ENCODE data around the gene CATSPER1.
"Not testable (repeated sequence)": the region's sequence is repeated elsewhere in the genome, so short reads cannot be mapped to it uniquely, and the experiment has no call there.

CATSPER1 gene

GRCh38 chr11:66012371-66012945, 13.8 kb downstream of the CATSPER1 start:
- H3K9ac ChIP-seq (ENCODE audit: insufficient read length): no peak overlapping the region
- H3K27ac ChIP-seq: no peak overlapping the region

GRCh38 chr11:66011785-66012303, 14.4 kb downstream of the CATSPER1 start, which contains the start of gene CST6:
CST6 (plus strand) TSS chr11:66012008; CDS start chr11:66012045, 37 bp downstream.
- no peaks in the 10 kb centered on the region for H3K36me3 ChIP-seq (ENCODE audit: insufficient read depth, low read length)
- TF ChIP-seq POLR2AphosphoS5 (IDR thresholded peaks at IDR 0.05; ENCODE audit: borderline replicate concordance, low read depth, low read length): no peak
- no peak for TF ChIP-seq FOXP2 (optimal IDR thresholded peaks at IDR 0.05; ENCODE audit: control extremely low read depth, extremely low read length, insufficient read depth)
- no peak for TF ChIP-seq EZH2 (IDR thresholded peaks at IDR 0.05)
- no peak within 1 kb of the TSS for H3K27ac ChIP-seq
- no peak within 1 kb of the TSS for H3K9ac ChIP-seq (ENCODE audit: insufficient read length)
- H3K4me3 ChIP-seq: no peak within 1 kb of the TSS
- no peak for DNase-seq (ENCODE audit: low read depth, low spot score)
- no peaks in the 10 kb centered on the region for H3K9me3 ChIP-seq (ENCODE audit: low read depth, low read length)

More at GRCh38 chr11:66012371-66012945, 13.8 kb downstream of the CATSPER1 start:
- no peak for DNase-seq (ENCODE audit: low read depth, low spot score)
- TF ChIP-seq POLR2AphosphoS5 (IDR thresholded peaks at IDR 0.05; ENCODE audit: borderline replicate concordance, low read depth, low read length) (no peak), FOXP2 (optimal IDR thresholded peaks at IDR 0.05; ENCODE audit: control extremely low read depth, extremely low read length, insufficient read depth) (no peak), EZH2 (IDR thresholded peaks at IDR 0.05) (no peak)
- H3K9me3 ChIP-seq (ENCODE audit: low read depth, low read length): no peaks in the 10 kb centered on the region
- no peak overlapping the region for H3K4me3 ChIP-seq
- H3K36me3 ChIP-seq (ENCODE audit: insufficient read depth, low read length): no peaks in the 10 kb centered on the region

GRCh38 chr11:66011239-66011784, 15.0 kb downstream of the CATSPER1 start:
- Histone ChIP-seq H3K4me3 (no peak overlapping the region), H3K9me3 (ENCODE audit: low read depth, low read length) (no peaks in the 10 kb centered on the region), H3K27ac (no peak overlapping the region), H3K36me3 (ENCODE audit: insufficient read depth, low read length) (no peaks in the 10 kb centered on the region), H3K9ac (ENCODE audit: insufficient read length) (no peak overlapping the region)
- no peak for DNase-seq (ENCODE audit: low read depth, low spot score)
- TF ChIP-seq EZH2 (IDR thresholded peaks at IDR 0.05): no peak
- TF ChIP-seq POLR2AphosphoS5 (IDR thresholded peaks at IDR 0.05; ENCODE audit: borderline replicate concordance, low read depth, low read length): no peak
- no peak for TF ChIP-seq FOXP2 (optimal IDR thresholded peaks at IDR 0.05; ENCODE audit: control extremely low read depth, extremely low read length, insufficient read depth)

GRCh38 chr11:66010036-66010435, 16.2 kb downstream of the CATSPER1 start:
- not testable (repeated sequence) for H3K4me3 ChIP-seq; H3K9me3 ChIP-seq (ENCODE audit: low read depth, low read length); H3K27ac ChIP-seq; DNase-seq (ENCODE audit: low read depth, low spot score); H3K9ac ChIP-seq (ENCODE audit: insufficient read length); H3K36me3 ChIP-seq (ENCODE audit: insufficient read depth, low read length)

GRCh38 chr11:66008468-66009101, 17.7 kb downstream of the CATSPER1 start:
- H3K9me3 ChIP-seq (ENCODE audit: low read depth, low read length): no peaks in the 10 kb centered on the region
- H3K27ac ChIP-seq: no peak overlapping the region
- no peak overlapping the region for H3K4me3 ChIP-seq
- peaks cover 15% of the 10 kb centered on the region for H3K36me3 ChIP-seq (ENCODE audit: insufficient read depth, low read length)
- DNase-seq (ENCODE audit: low read depth, low spot score): no peak
- no peak for TF ChIP-seq FOXP2 (optimal IDR thresholded peaks at IDR 0.05; ENCODE audit: control extremely low read depth, extremely low read length, insufficient read depth)
- no peak for TF ChIP-seq EZH2 (IDR thresholded peaks at IDR 0.05)
- no peak for TF ChIP-seq POLR2AphosphoS5 (IDR thresholded peaks at IDR 0.05; ENCODE audit: borderline replicate concordance, low read depth, low read length)
- no peak overlapping the region for H3K9ac ChIP-seq (ENCODE audit: insufficient read length)

- Histone ChIP-seq H3K27ac (no peak overlapping the region), H3K9ac (ENCODE audit: insufficient read length) (no peak overlapping the region), H3K4me3 (no peak overlapping the region), H3K9me3 (ENCODE audit: low read depth, low read length) (no peaks in the 10 kb centered on the region), H3K36me3 (ENCODE audit: insufficient read depth, low read length) (peaks cover 17% of the 10 kb centered on the region)
- no peak for TF ChIP-seq POLR2AphosphoS5 (IDR thresholded peaks at IDR 0.05; ENCODE audit: borderline replicate concordance, low read depth, low read length)
- TF ChIP-seq FOXP2 (optimal IDR thresholded peaks at IDR 0.05; ENCODE audit: control extremely low read depth, extremely low read length, insufficient read depth): no peak
- TF ChIP-seq EZH2 (IDR thresholded peaks at IDR 0.05): no peak
- DNase-seq (ENCODE audit: low read depth, low spot score): no peak
Measured at GRCh38 chr11:66008095-66008467, 18.2 kb downstream of the CATSPER1 start.

- no peak for DNase-seq (ENCODE audit: low read depth, low spot score)
- H3K4me3 ChIP-seq: no peak overlapping the region
- H3K9ac ChIP-seq (ENCODE audit: insufficient read length): no peak overlapping the region
- no peak overlapping the region for H3K27ac ChIP-seq
- no peaks in the 10 kb centered on the region for H3K9me3 ChIP-seq (ENCODE audit: low read depth, low read length)
- peaks cover 17% of the 10 kb centered on the region for H3K36me3 ChIP-seq (ENCODE audit: insufficient read depth, low read length)
- TF ChIP-seq POLR2AphosphoS5 (IDR thresholded peaks at IDR 0.05; ENCODE audit: borderline replicate concordance, low read depth, low read length): no peak
- TF ChIP-seq EZH2 (IDR thresholded peaks at IDR 0.05): no peak
- no peak for TF ChIP-seq FOXP2 (optimal IDR thresholded peaks at IDR 0.05; ENCODE audit: control extremely low read depth, extremely low read length, insufficient read depth)
Measured at GRCh38 chr11:66007201-66007634, 19.1 kb downstream of the CATSPER1 start.

- Histone ChIP-seq H3K9ac (ENCODE audit: insufficient read length) (no peak overlapping the region), H3K36me3 (ENCODE audit: insufficient read depth, low read length) (peaks cover 17% of the 10 kb centered on the region), H3K27ac (no peak overlapping the region), H3K9me3 (ENCODE audit: low read depth, low read length) (no peaks in the 10 kb centered on the region), H3K4me3 (no peak overlapping the region)
- TF ChIP-seq FOXP2 (optimal IDR thresholded peaks at IDR 0.05; ENCODE audit: control extremely low read depth, extremely low read length, insufficient read depth) (no peak), POLR2AphosphoS5 (IDR thresholded peaks at IDR 0.05; ENCODE audit: borderline replicate concordance, low read depth, low read length) (no peak), EZH2 (IDR thresholded peaks at IDR 0.05) (no peak)
- no peak for DNase-seq (ENCODE audit: low read depth, low spot score)
Measured at GRCh38 chr11:66006891-66007176, 19.4 kb downstream of the CATSPER1 start.

Measured in SK-N-MC (cell line).